Measurements from ENCODE around the gene GTF3C1. TPM values are rescaled to one million over a fixed set of nuclear protein-coding genes. Genes with fewer than 3 reads are reported as not detected.

Gene GTF3C1
- total and polyA plus RNA-seq, 2 of the 8 experiments (the other 6 are each of a cell fraction or from before 2014, with no cell fraction given) = 89.3 to 126 TPM

DNA sequence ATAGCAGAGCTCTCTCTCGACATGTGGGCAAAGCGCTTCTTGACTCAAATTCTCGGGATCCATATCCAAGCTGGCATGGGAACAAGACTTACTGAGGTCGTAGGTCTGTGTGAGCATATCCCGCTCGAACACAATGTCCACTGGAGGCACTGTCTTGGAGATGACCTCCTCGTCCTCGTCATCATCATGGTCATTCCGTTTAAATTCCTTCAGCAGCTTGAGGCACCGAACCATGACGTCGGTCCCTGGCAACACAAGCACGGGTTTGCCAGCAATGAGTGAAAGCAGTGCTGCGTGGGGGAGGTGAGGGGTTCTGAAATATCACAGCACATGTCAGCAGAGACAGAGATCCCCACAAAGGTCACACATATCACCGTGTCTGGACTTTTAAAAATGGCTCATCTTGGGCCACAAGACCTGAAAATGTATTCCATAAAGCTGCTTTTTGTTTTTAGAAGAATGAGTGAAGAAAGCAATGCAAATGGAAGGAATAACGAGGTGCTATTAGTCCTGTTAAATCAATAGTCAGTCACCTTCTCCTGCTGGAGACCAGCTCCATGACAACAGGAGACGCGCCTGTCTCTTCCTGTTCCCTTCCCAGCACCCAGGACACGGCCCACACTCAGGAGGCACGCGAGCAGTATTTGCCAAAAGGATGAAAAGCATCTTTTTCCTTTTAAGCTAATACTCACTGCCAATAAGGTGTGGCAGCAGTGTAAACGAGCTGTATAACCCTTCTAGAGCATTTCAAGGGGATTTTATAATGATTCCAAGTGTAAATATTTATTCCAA lies 37.9 kb downstream of the GTF3C1 start:
- FAIRE-seq = no peak

More for the DNA sequence above, 37.9 kb downstream of the GTF3C1 start:
- Histone ChIP-seq H3K4me2 (ENCODE audit: insufficient read depth in 1 of 2, low read depth in 2 of 2, low read length in 2 of 2) (no peak overlapping the region), H2BK12ac (ENCODE audit: low read depth, low read length) (no peak overlapping the region), H3K36me3 (ENCODE audit: control insufficient read depth in 2 of 4, insufficient read depth in 4 of 4, low read length in 3 of 4) (peaks cover 21 to 37% (median 31%) of the 10 kb centered on the region in 4 experiments), H3K4ac (replicated peaks; ENCODE audit: insufficient read length, low read depth, low read length) (no peak overlapping the region), H2BK120ac (replicated peaks; ENCODE audit: low read depth, low read length) (no peak overlapping the region), H3K9me3 (ENCODE audit: insufficient read depth in 2 of 2, low read depth in 1 of 2, low read length in 1 of 2) (no peaks in the 10 kb centered on the region), H3K79me2 (ENCODE audit: control insufficient read depth in 1 of 2, insufficient read depth in 2 of 2, low read length in 2 of 2) (no peaks in the 10 kb centered on the region), H2AK5ac (ENCODE audit: low read depth, low read length) (no peak overlapping the region), H3K23ac (ENCODE audit: insufficient read length) (no peak overlapping the region), H2BK20ac (ENCODE audit: low read length) (no peak overlapping the region), H2AFZ (ENCODE audit: low read length) (no peak overlapping the region), H3K4me1 (replicated peaks in 1 of 4; ENCODE audit: control insufficient read depth in 3 of 4, insufficient read depth in 4 of 4, low read length in 3 of 4) (no peaks in the 10 kb centered on the region), H4K5ac (ENCODE audit: insufficient read length, low read depth, low read length) (no peak overlapping the region), H3K18ac (ENCODE audit: extremely low read depth, low read length) (no peak overlapping the region), H2BK15ac (ENCODE audit: low read length) (no peak overlapping the region), H4K91ac (replicated peaks; ENCODE audit: insufficient read length, low read length) (no peak overlapping the region), H3K27me3 (replicated peaks in 1 of 4; ENCODE audit: control insufficient read depth in 3 of 4, extremely low read depth in 1 of 4, insufficient read depth in 3 of 4, low read length in 3 of 4) (no peaks in the 10 kb centered on the region), H4K20me1 (replicated peaks in 1 of 2; ENCODE audit: control insufficient read depth in 1 of 2, insufficient read depth in 2 of 2, low read length in 2 of 2) (peaks cover 5 to 20% of the 10 kb centered on the region in 2 experiments), H3K79me1 (ENCODE audit: low read depth, low read length) (no peaks in the 10 kb centered on the region), H3K14ac (ENCODE audit: insufficient read length) (no peak overlapping the region), H2BK5ac (ENCODE audit: low read depth, low read length) (no peak overlapping the region), H3K23me2 (ENCODE audit: low read depth, low read length) (no peaks in the 10 kb centered on the region), H3K56ac (replicated peaks; ENCODE audit: insufficient read length, low read depth, low read length) (no peak overlapping the region), H4K8ac (ENCODE audit: extremely low read depth, insufficient read depth, low read length) (no peak overlapping the region), H3K4me3 (ENCODE audit: extremely low read depth in 1 of 4, insufficient read depth in 2 of 4, low read depth in 3 of 4, low read length in 4 of 4) (no peak overlapping the region), H3K9ac (replicated peaks in 1 of 4; ENCODE audit: extremely low read depth in 1 of 4, low read depth in 3 of 4, low read length in 3 of 4) (no peak overlapping the region), H3K27ac (ENCODE audit: low read depth, low read length) (no peak overlapping the region)
- DNase-seq (ENCODE audit: low read depth in 1 of 2, low spot score in 2 of 2) = no peak
- POLR2A ChIA-PET (ENCODE audit: partially characterized antibody) = interaction anchor here (1.1 to 1.6 kb wide), 3 partner anchors 10 to 38 kb away, joined by 3 to 6 read pairs (median 3); partner anchors contain the start of genes GTF3C1 and KATNIP
- no peak for TF ChIP-seq SAP30 (IDR thresholded peaks at IDR 0.05; ENCODE audit: insufficient read depth, insufficient replicate concordance, low read length)
- TF ChIP-seq, protein P1, sequence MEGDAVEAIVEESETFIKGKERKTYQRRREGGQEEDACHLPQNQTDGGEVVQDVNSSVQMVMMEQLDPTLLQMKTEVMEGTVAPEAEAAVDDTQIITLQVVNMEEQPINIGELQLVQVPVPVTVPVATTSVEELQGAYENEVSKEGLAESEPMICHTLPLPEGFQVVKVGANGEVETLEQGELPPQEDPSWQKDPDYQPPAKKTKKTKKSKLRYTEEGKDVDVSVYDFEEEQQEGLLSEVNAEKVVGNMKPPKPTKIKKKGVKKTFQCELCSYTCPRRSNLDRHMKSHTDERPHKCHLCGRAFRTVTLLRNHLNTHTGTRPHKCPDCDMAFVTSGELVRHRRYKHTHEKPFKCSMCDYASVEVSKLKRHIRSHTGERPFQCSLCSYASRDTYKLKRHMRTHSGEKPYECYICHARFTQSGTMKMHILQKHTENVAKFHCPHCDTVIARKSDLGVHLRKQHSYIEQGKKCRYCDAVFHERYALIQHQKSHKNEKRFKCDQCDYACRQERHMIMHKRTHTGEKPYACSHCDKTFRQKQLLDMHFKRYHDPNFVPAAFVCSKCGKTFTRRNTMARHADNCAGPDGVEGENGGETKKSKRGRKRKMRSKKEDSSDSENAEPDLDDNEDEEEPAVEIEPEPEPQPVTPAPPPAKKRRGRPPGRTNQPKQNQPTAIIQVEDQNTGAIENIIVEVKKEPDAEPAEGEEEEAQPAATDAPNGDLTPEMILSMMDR (IDR thresholded peaks at IDR 0.05; ENCODE audit: control extremely low read depth in 1 of 3, insufficient read depth in 1 of 3, low read depth in 1 of 3, low read length in 3 of 3) = peak in 1 of 3 experiments; percentile 5; a peak in 1 of 4 replicates
- WGBS, 2 experiments (ENCODE audit: extremely low coverage in 1 of 2, insufficient coverage in 1 of 2, insufficient read length in 1 of 2, insufficient replicate concordance in 2 of 2, low coverage in 1 of 2, low lambda C conversion rate in 2 of 2, missing lambda C conversion rate in 1 of 2) = 93% methylated on average over 22 of the region's 22 CpGs; no CpG with 5 or more reads in 1 of the 2 experiments
- CTCF ChIA-PET (ENCODE audit: partially characterized antibody) = interaction anchor here (1.2 to 1.7 kb wide), 2 partner anchors 9 to 12 kb away, joined by 3 to 6 read pairs; no protein-coding TSS in a partner anchor
